Tibial nerve (tissue), 3 donors: Measurements from ENCODE around the gene DHRSX.

Source experiments
- POLR2A ChIP-seq, 2 donors: fragments of 450-650 bp; IDR thresholded peaks; one replicate each; pipeline ENCODE4 v1.6.1; 2017; ENCODE audit warnings: antibody characterized with exemption in 2 of 2, mild to moderate bottlenecking in 2 of 2, moderate library complexity in 2 of 2
- TF ChIP-seq, protein P1 (sequence below), 5 experiments: fragments of 200-600 bp in 3 of 5; fragments of 450-650 bp in 2 of 5; sonication (generic) in 3 of 5; IDR thresholded peaks; one replicate each; pipeline ENCODE4 v1.5.1; 2016 to 2019; ENCODE audit warnings: antibody characterized with exemption in 5 of 5, mild to moderate bottlenecking in 3 of 5, moderate library complexity in 2 of 5

DNA sequence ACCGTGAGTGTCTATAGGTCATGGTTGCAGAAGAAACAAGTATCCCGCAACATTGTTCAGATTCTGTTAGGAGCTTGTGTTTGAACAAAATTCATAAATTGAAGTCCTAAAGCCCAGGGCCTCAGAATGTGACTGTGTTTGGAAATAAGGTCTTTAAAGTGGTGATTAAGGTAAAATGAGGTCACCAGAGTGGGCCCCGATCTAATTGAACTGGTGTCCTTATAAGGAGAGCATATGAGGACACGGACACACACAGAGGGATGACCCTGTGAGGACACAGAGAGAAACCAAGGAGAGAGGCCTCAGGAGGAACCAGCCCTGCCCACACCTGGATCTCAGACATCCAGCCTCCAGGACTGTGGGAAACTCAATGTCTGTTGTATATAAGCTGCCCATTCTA lies 76.9 kb downstream of the DHRSX start:
- TF ChIP-seq, protein P1, sequence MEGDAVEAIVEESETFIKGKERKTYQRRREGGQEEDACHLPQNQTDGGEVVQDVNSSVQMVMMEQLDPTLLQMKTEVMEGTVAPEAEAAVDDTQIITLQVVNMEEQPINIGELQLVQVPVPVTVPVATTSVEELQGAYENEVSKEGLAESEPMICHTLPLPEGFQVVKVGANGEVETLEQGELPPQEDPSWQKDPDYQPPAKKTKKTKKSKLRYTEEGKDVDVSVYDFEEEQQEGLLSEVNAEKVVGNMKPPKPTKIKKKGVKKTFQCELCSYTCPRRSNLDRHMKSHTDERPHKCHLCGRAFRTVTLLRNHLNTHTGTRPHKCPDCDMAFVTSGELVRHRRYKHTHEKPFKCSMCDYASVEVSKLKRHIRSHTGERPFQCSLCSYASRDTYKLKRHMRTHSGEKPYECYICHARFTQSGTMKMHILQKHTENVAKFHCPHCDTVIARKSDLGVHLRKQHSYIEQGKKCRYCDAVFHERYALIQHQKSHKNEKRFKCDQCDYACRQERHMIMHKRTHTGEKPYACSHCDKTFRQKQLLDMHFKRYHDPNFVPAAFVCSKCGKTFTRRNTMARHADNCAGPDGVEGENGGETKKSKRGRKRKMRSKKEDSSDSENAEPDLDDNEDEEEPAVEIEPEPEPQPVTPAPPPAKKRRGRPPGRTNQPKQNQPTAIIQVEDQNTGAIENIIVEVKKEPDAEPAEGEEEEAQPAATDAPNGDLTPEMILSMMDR (IDR thresholded peaks at IDR 0.05), result no peak
- no peak for TF ChIP-seq POLR2A (IDR thresholded peaks at IDR 0.05)
